HL-60 (cell line): Measurements from ENCODE around the gene CXCL13.

Experiments used
- DNase-seq, 2 experiments: peaks; one replicate each; pipeline ENCODE4 v3.0.0-alpha.2; 2010 to 2020; ENCODE audit warnings: low read depth in 1 of 2, low spot score in 1 of 2
- H3K27ac ChIP-seq: fragments of 250-450 bp; sonication (Bioruptor Pico); replicated peaks from 2 replicates; pipeline ENCODE4 v1.5.1; 2020; ENCODE audit warnings: mild to moderate bottlenecking, moderate library complexity
- H3K27me3 ChIP-seq: fragments of 250-450 bp; sonication (Bioruptor Pico); 2 replicates; pipeline ENCODE4 v1.5.1; 2021; ENCODE audit warnings: mild to moderate bottlenecking, moderate library complexity; ENCODE audit not compliant: insufficient read depth, poor library complexity, severe bottlenecking
- H3K4me3 ChIP-seq: replicated peaks from 2 replicates; pipeline ENCODE4 v1.5.1; 2011; ENCODE audit warnings: mild to moderate bottlenecking, control low read depth, low read length; ENCODE audit not compliant: insufficient read depth
- GABPA ChIP-seq: IDR thresholded peaks from 2 replicates; pipeline ENCODE4 v1.6.1; 2012; ENCODE audit warnings: low read depth
- POLR2AphosphoS5 ChIP-seq: IDR thresholded peaks from 2 replicates; pipeline ENCODE4 v1.6.1; 2012; ENCODE audit warnings: low read depth
- SPI1 ChIP-seq: IDR thresholded peaks from 2 replicates; pipeline ENCODE4 v1.6.1; 2012; ENCODE audit warnings: low read depth, mild to moderate bottlenecking, borderline replicate concordance
- TF ChIP-seq, protein P1 (sequence below): IDR thresholded peaks from one replicate; pipeline ENCODE4 v1.5.1; 2011; ENCODE audit warnings: low read length, control low read depth, inconsistent platforms; ENCODE audit not compliant: insufficient read depth
- TF ChIP-seq, protein P2 (sequence below): IDR thresholded peaks from 2 replicates; pipeline ENCODE4 v1.6.1; 2012; ENCODE audit warnings: low read depth; ENCODE audit not compliant: insufficient replicate concordance

The CXCL13 gene

DNA sequence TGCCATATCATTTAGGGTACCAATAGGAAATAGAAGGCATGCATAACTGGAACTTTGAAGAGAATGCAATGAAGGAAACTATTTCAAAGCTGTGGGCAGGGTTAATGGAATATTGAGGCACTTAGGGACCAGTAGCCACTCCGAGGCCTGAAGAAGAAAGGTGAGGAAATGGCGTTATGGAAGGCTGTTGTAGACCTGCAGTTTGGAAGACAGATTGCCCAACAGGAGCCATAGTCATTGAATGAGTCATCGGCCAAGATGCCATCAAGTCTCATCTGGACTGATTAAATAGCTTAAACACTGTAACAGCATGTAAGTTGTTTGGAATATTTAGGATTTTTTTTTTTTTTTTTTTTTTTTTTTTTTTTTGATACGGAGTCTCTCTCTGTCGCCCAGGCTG lies 11.6 kb downstream of the CXCL13 start:
- no peak for DNase-seq
- H3K27me3 ChIP-seq, result peaks cover 2% of the 10 kb centered on the region
- H3K27ac ChIP-seq, result no peak overlapping the region
- no peak overlapping the region for H3K4me3 ChIP-seq
- no peak for TF ChIP-seq GABPA
- TF ChIP-seq SPI1, result no peak
- TF ChIP-seq, protein P1, sequence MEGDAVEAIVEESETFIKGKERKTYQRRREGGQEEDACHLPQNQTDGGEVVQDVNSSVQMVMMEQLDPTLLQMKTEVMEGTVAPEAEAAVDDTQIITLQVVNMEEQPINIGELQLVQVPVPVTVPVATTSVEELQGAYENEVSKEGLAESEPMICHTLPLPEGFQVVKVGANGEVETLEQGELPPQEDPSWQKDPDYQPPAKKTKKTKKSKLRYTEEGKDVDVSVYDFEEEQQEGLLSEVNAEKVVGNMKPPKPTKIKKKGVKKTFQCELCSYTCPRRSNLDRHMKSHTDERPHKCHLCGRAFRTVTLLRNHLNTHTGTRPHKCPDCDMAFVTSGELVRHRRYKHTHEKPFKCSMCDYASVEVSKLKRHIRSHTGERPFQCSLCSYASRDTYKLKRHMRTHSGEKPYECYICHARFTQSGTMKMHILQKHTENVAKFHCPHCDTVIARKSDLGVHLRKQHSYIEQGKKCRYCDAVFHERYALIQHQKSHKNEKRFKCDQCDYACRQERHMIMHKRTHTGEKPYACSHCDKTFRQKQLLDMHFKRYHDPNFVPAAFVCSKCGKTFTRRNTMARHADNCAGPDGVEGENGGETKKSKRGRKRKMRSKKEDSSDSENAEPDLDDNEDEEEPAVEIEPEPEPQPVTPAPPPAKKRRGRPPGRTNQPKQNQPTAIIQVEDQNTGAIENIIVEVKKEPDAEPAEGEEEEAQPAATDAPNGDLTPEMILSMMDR, result no peak
- TF ChIP-seq, protein P2, sequence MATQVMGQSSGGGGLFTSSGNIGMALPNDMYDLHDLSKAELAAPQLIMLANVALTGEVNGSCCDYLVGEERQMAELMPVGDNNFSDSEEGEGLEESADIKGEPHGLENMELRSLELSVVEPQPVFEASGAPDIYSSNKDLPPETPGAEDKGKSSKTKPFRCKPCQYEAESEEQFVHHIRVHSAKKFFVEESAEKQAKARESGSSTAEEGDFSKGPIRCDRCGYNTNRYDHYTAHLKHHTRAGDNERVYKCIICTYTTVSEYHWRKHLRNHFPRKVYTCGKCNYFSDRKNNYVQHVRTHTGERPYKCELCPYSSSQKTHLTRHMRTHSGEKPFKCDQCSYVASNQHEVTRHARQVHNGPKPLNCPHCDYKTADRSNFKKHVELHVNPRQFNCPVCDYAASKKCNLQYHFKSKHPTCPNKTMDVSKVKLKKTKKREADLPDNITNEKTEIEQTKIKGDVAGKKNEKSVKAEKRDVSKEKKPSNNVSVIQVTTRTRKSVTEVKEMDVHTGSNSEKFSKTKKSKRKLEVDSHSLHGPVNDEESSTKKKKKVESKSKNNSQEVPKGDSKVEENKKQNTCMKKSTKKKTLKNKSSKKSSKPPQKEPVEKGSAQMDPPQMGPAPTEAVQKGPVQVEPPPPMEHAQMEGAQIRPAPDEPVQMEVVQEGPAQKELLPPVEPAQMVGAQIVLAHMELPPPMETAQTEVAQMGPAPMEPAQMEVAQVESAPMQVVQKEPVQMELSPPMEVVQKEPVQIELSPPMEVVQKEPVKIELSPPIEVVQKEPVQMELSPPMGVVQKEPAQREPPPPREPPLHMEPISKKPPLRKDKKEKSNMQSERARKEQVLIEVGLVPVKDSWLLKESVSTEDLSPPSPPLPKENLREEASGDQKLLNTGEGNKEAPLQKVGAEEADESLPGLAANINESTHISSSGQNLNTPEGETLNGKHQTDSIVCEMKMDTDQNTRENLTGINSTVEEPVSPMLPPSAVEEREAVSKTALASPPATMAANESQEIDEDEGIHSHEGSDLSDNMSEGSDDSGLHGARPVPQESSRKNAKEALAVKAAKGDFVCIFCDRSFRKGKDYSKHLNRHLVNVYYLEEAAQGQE, result no peak
- no peak for TF ChIP-seq POLR2AphosphoS5

DNA sequence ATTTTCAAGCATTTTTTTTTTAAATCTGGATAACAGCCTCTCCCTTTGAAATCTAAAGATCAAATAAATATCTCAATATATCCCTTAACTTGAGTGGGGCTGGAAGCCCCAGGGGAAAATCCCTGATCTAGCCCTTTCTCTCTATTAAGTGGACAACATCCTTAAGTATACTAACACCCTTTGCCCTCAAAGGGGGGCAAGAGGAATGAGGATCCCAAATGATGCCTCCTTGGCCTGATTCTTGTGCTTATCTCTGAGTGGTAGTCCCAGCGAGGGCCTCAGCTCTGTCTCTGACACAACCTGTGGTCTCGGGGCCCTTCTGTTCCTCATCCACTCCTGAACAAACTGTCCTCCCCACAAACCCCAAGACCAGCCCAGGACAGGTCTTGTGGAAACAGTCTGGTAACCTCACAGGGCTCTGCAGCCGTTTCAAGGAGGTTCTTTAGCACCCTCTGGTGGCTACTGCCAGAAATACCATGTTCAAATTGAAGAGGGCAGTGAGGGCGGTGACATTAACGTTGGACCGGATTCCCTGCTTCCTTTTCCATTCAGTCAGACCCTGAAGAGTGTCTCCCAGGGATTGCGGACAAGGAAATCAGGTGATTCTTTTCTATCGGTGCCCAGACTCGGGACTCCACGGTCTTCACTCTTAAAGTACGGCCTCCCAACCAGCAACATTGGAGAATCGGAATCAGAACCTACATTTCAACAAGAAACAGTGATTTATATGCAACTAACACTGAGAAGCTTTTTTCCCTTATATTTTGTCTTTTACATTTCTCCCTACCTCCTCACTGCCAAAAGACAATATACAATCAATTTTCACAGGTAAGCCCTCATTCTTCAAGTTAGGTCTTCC lies 13.0 kb downstream of the CXCL13 start:
- Histone ChIP-seq H3K4me3 (no peak overlapping the region), H3K27ac (no peak overlapping the region), H3K27me3 (peaks cover 5% of the 10 kb centered on the region)
- no peak for TF ChIP-seq POLR2AphosphoS5
- TF ChIP-seq, protein P1, result peak; percentile 56
- peak; percentile 30 to 56 for DNase-seq

DNA sequence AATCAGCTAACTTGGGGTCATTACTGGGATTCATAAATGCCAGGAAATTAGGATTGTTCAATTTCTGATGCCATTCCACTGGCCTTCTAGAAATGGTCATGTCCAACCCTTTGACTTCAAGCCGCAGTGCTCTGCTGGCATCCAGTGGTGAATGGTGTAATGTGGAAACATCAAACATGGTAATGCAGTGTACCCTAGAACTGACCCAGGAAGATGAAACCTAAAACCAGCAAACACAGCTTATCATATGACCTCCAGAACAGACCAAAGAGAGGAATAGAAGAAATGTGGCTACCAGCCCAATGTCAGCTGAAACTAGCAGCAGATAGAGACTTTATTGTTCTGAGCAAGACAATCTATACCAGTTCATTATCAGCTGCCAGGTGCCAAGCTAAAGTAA lies 13.8 kb downstream of the CXCL13 start:
- DNase-seq, result no peak
- peaks cover 5% of the 10 kb centered on the region for H3K27me3 ChIP-seq
- H3K27ac ChIP-seq, result no peak overlapping the region
- no peak for TF ChIP-seq POLR2AphosphoS5
- TF ChIP-seq GABPA, result no peak
- TF ChIP-seq, protein P2, result no peak
- no peak for TF ChIP-seq SPI1
- TF ChIP-seq, protein P1, result no peak
- H3K4me3 ChIP-seq, result no peak overlapping the region

DNA sequence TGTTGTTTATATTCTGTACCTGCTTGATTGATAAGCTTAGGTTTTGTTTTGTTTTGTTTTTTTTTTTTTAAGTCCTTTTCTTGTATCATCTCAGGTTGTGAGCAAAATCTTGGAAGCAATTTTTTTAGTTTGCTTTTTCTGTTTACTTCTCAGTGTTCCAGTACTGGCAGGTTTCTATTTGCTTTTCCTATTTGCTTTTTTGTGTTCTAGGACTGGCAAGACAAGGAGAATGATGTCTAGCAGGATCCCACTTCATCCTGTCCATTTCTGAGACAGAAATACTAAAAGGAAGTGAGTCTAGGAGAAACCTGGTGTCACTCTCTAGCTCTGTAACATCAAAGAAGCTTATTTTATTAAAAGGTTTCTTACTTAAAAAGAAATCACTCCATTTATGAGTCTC lies 15.6 kb downstream of the CXCL13 start:
- DNase-seq, result no peak
- Histone ChIP-seq H3K4me3 (no peak overlapping the region), H3K27me3 (peaks cover 5% of the 10 kb centered on the region), H3K27ac (no peak overlapping the region)
- TF ChIP-seq, protein P1, result no peak
- TF ChIP-seq POLR2AphosphoS5 (no peak), SPI1 (no peak)
- TF ChIP-seq, protein P2, result no peak
